TTC549 (cell line): Measurements from ENCODE around the gene TC2N.
"Not testable (repeated sequence)": the region's sequence is repeated elsewhere in the genome, so short reads cannot be mapped to it uniquely, and the experiment has no call there.

ENCODE experiments used
- FAIRE-seq: peaks from 2 replicates; lab custom pipeline; 2012; peaks lifted over from hg19 to GRCh38; lab: Jason Lieb, UNC

The TC2N gene

GRCh38 chr14:91752961-91753360 is 114.4 kb downstream of the TC2N start:
- no peak for FAIRE-seq

DNA sequence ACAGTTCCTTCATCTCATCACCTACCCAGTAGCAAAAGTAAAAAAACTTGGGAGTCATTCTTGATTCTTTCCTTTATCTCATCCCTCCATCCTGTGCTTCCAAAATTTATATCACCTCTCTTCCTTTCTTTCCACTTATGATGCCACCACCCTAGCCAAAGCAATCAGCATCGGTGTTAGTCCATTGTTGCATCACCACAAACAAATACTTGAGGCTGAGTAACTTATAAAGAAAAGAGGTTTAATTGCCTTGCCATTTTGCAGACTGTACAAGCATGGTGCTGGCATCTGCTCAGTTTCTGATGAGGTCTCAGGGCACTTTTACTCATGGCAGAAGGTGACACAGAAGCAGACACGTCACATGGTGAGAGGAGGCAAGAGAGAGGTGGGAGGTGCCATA is 115.6 kb downstream of the TC2N start:
- no peak for FAIRE-seq

DNA sequence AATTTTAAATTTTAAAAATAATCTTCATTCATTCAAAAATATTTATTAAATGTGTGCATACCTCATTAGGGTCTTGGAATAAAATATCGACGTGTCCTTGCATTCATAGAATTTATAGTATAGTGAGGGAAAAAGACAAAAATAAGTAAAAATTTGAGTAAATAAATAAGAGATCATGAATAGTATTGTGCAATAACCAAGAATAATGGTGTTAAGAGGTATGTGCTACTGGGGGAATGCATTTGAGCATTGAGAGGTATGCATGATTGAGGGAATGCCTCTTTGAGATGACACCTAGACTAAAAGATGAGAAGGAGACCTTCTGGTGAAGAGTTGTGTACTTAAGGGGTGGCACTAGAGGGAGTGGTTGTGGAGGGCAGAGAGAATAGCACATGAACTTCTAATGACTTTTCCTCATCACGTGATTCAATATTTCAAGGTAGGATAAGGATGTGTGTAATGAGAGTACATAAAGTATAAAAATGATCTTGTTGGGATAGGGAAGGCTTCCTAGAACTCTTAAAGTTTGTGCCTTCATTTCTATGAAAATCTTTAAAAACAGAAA is 116.6 kb downstream of the TC2N start:
- no peak for FAIRE-seq

DNA sequence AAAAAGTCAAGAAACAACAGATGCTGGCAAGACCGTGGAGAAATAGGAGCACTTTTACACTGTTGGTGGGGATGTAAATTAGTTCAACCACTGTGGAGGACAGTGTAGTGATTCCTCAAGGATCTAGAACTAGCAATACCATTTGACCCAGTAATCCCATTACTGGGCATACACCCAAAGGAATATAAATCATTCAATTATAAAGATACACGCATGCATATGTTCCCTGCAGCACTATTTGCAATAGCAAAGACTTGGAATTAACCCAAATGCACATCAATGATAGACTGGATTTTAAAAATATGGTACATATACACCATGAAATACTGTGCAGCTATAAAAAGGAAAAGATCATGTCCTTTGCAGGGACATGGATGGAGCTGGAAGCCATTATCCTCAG is 117.5 kb downstream of the TC2N start:
- no peak for FAIRE-seq

GRCh38 chr14:91748049-91748448 is 119.3 kb downstream of the TC2N start:
- no peak for FAIRE-seq

GRCh38 chr14:91745344-91745743 is 122.0 kb downstream of the TC2N start:
- FAIRE-seq: no peak

DNA sequence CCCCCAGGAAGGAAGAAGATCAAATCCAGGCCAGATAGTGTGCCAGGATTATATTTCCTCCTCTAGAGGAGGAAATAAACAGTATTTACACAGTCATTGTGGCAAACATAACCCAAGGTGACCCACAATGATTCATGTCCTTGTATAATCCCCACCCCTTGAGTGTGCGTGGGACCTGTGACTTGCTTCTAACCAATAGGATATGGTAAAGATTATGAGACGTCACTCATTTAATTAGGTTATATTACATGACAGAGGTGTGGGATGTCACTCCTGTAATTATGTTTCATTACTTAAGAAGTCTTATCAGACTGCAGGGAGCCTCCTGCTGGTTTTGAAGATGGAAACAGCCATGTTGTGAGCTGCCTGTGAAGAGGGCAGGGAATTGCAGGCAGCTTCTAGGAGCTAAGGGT is 123.3 kb downstream of the TC2N start:
- FAIRE-seq: no peak

GRCh38 chr14:91743305-91743653 is 124.1 kb downstream of the TC2N start:
- FAIRE-seq: no peak

DNA sequence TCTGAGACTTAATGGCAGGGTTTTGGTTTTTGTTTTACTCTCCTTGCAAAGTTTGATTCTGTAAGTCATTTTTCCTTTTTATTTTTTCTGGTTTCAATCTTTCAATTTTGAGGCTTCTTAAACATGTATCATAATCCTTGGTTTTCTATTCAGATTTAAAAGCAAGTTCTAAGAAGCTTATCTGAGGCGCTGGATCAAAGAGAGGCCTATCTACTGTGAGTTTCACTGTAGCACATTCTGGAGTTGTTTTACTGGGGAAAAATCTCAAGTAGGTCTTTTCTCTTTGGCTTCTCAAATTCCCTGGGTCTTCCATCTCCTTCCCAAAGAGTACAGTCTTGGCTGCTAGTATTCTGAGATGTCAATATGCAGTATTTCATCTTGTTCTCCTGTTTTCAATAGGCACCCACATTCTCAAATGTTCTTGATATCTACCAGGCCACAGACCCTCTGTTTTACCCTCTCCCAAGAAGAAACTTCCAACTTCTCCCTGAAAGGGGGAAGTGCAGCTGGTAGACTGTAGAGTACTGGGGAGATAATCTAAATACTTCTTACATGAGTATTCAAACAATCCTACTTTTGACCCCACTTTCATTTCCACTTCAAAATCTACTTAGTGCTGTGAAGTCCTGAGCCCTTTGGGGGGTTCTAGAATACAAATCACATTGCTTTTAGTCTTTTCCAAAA is 124.6 kb downstream of the TC2N start:
- FAIRE-seq: no peak

GRCh38 chr14:91739867-91740266 is 127.5 kb downstream of the TC2N start:
- FAIRE-seq: not testable (repeated sequence)

GRCh38 chr14:91737619-91738018 is 129.7 kb downstream of the TC2N start:
- FAIRE-seq: no peak

GRCh38 chr14:91732859-91733477 is 134.4 kb downstream of the TC2N start:
- no peak for FAIRE-seq

DNA sequence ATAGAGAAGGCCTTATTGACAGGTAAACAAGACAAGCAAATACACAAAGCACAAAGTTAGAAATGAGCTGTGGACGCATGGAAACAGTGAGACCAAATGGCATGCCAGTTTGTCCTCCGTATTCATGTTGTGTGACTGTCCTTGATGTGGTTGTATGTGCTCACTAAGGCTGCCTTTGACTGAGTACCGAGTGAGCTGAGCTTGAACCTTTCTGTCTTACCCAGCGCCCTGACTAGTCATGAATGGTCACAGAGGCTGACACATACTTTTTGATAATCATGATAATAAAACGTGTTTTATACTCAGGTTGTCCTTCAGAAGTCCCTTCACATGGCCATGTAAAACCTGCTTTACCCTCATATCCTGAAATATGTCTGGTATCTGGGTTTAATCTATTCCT is 134.9 kb downstream of the TC2N start:
- FAIRE-seq: no peak

DNA sequence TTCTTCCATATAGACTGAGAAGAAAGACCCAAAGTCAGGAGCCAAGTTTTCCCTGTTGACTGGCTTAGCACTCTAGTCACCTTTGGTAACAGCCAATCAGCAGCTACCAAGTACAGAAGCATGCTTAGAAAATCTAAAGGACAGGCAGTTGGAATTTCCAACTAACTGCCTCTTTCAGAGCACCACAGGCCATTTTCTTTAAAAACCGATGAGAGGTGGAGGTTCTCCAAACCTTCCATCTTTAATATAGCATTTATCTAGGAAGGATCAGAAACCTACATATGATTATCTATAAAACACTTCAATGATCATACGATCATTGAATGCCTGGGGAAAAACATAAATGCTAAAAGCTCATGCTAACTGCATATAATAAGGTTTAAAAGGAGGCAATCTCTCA is 135.3 kb downstream of the TC2N start, which contains the start of gene CATSPERB:
TSS of gene CATSPERB (minus strand) at position 101 of the 400 bp plus-strand sequence. CDS start 2,607 bp downstream, outside the sequence.
- FAIRE-seq: no peak

DNA sequence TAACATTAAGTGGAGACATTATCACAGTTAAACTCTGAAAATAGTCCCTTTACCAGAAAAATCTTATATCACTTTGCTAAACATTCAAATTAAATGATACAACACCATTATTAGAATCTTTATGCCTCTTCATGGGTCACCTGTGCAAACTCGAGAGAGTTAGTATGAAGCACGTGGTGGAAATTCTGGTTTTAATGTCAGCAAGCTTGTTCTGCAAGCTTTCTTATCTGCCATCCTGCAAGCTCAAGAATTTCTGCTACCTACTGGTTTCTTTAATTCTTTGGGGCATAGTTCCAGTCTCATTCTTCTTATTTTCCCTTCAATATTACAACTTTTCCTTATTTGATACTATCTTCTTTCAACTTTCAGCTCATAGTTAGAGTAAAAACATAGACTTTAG is 136.3 kb downstream of the TC2N start:
- no peak for FAIRE-seq

DNA sequence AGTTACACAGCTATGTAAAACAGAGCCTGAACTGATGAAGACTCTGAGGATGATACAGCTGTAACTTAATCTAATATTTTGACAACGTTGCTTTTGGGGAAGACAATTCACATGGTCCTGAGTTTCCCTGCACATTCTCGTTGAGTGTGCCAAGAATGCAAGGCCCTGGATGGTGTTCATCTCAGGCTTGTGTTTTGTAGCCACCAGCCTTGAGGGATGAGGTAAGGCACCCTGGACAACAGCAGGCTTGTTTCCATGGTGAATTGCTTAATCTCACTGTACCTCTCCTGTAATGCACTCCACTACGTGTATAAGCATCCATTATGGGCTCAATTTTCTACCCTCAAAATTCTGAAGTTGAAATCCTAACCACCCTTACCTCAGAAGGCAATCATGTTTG is 137.6 kb downstream of the TC2N start:
- FAIRE-seq: no peak
